Neural cell (in vitro differentiated cells): ENCODE data around the gene PRKCQ. TPM values are rescaled to one million over a fixed set of nuclear protein-coding genes. Genes with fewer than 3 reads are reported as not detected.

Experiments used
- H2AFZ ChIP-seq: fragments of 200-600, 300-800 bp; sonication (generic), shearing (Covaris generic); 2 replicates; pipeline ENCODE4 v1.6.0; 2014; ENCODE audit warnings: low read depth, mild to moderate bottlenecking, antibody characterized with exemption, low read length, moderate library complexity
- H3F3A ChIP-seq: fragments of 200-600 bp; shearing (Covaris generic); 2 replicates; pipeline ENCODE4 v1.6.1; 2016; ENCODE audit warnings: mild to moderate bottlenecking, moderate library complexity, mixed read lengths, antibody characterized with exemption, low read length; ENCODE audit not compliant: insufficient read depth, poor library complexity, severe bottlenecking
- H3K27ac ChIP-seq: fragments of 200-600, 300-800 bp; sonication (generic), shearing (Covaris generic); 2 replicates; pipeline ENCODE4 v1.5.1; 2014; ENCODE audit warnings: mild to moderate bottlenecking, low read length, moderate library complexity
- H3K27me3 ChIP-seq: fragments of 300-800, 200-600 bp; sonication (generic), shearing (Covaris generic); 2 replicates; pipeline ENCODE4 v1.6.0; 2014; ENCODE audit warnings: mild to moderate bottlenecking, low read depth, low read length, moderate library complexity; ENCODE audit not compliant: insufficient read depth
- H3K36me3 ChIP-seq: fragments of 300-800, 200-600 bp; sonication (generic), shearing (Covaris generic); 2 replicates; pipeline ENCODE4 v1.5.1; 2014; ENCODE audit warnings: mild to moderate bottlenecking, antibody characterized with exemption, low read length, moderate library complexity; ENCODE audit not compliant: insufficient read depth
- H3K4me2 ChIP-seq: fragments of 300-800, 200-600 bp; sonication (generic), shearing (Covaris generic); 2 replicates; pipeline ENCODE4 v1.6.0; 2014; ENCODE audit warnings: mild to moderate bottlenecking, low read length
- H3K4me3 ChIP-seq: fragments of 300-800, 200-600 bp; sonication (generic), shearing (Covaris generic); 2 replicates; pipeline ENCODE4 v1.5.1; 2014; ENCODE audit warnings: mild to moderate bottlenecking, low read length, moderate library complexity
- H3K79me2 ChIP-seq: fragments of 200-600 bp; shearing (Covaris generic); replicated peaks from 2 replicates; pipeline ENCODE4 v1.6.0; 2014; ENCODE audit warnings: mild to moderate bottlenecking, low read length, moderate library complexity; ENCODE audit not compliant: insufficient read depth
- H3K9ac ChIP-seq: fragments of 300-800, 200-600 bp; sonication (generic), shearing (Covaris generic); 2 replicates; pipeline ENCODE4 v1.6.1; 2016; ENCODE audit warnings: mild to moderate bottlenecking, low read length, mixed read lengths
- H3K9me2 ChIP-seq: fragments of 200-600 bp; shearing (Covaris generic); 2 replicates; pipeline ENCODE4 v1.6.1; 2016; ENCODE audit warnings: mild to moderate bottlenecking, low read length, mixed read lengths; ENCODE audit not compliant: insufficient read depth
- H3K9me3 ChIP-seq: fragments of 200-600, 300-800 bp; sonication (generic), shearing (Covaris generic); 2 replicates; pipeline ENCODE4 v1.6.1; 2016; ENCODE audit warnings: mild to moderate bottlenecking, mixed run types, low read length, moderate library complexity, mixed read lengths
- H4K20me1 ChIP-seq: fragments of 200-600 bp; shearing (Covaris generic); 2 replicates; pipeline ENCODE4 v1.6.1; 2016; ENCODE audit warnings: mild to moderate bottlenecking, mixed run types; ENCODE audit not compliant: insufficient read depth
- EP300 ChIP-seq: fragments of 450-650 bp; conservative IDR thresholded peaks from 2 replicates; pipeline ENCODE4 v1.6.1; 2014; ENCODE audit warnings: antibody characterized with exemption, mild to moderate bottlenecking, moderate library complexity; ENCODE audit not compliant: poor library complexity, severe bottlenecking
- EZH2 ChIP-seq: fragments of 200-600, 300-800 bp; shearing (Covaris generic), sonication (generic); IDR thresholded peaks from 2 replicates; pipeline ENCODE4 v1.6.1; 2014; ENCODE audit warnings: antibody characterized with exemption, low read length, borderline replicate concordance, mild to moderate bottlenecking; ENCODE audit not compliant: insufficient read depth, poor library complexity, severe bottlenecking
- MXI1 ChIP-seq: fragments of 450-650 bp; conservative IDR thresholded peaks from 2 replicates; pipeline ENCODE4 v1.6.1; 2014; ENCODE audit warnings: antibody characterized with exemption, mild to moderate bottlenecking; ENCODE audit not compliant: poor library complexity, severe bottlenecking
- POLR2AphosphoS5 ChIP-seq: IDR thresholded peaks from 2 replicates; pipeline ENCODE4 v1.6.1; 2012
- RAD21 ChIP-seq: fragments of 450-650 bp; conservative IDR thresholded peaks from 2 replicates; pipeline ENCODE4 v1.6.1; 2014; ENCODE audit warnings: antibody characterized with exemption, mild to moderate bottlenecking, moderate library complexity
- SMC3 ChIP-seq: fragments of 450-650 bp; conservative IDR thresholded peaks from 2 replicates; pipeline ENCODE4 v1.6.1; 2014; ENCODE audit warnings: antibody characterized with exemption, mild to moderate bottlenecking, moderate library complexity; ENCODE audit not compliant: poor library complexity
- TAF1 ChIP-seq: IDR thresholded peaks from 2 replicates; pipeline ENCODE4 v1.6.1; 2012; ENCODE audit warnings: low read depth
- polyA plus RNA-seq: library from polyadenylated mRNA; depleted of rRNA; stranded (reverse); fragments of >200 nt; gene quantifications from 2 replicates; pipeline ENCODE4 v1.2.3, GENCODE V29; 2014
- TF ChIP-seq, protein P1 (sequence below): IDR thresholded peaks from 2 replicates; pipeline ENCODE4 v1.6.1; 2012; ENCODE audit warnings: borderline replicate concordance
- TF ChIP-seq, protein P2 (sequence below): fragments of 450-650 bp; IDR thresholded peaks from 2 replicates; pipeline ENCODE4 v1.5.1; 2014; ENCODE audit warnings: antibody characterized with exemption, mild to moderate bottlenecking, moderate library complexity; ENCODE audit not compliant: poor library complexity, severe bottlenecking

Gene PRKCQ
- polyA plus RNA-seq, 1 donor from 2014 or later, result 0.61 TPM

DNA sequence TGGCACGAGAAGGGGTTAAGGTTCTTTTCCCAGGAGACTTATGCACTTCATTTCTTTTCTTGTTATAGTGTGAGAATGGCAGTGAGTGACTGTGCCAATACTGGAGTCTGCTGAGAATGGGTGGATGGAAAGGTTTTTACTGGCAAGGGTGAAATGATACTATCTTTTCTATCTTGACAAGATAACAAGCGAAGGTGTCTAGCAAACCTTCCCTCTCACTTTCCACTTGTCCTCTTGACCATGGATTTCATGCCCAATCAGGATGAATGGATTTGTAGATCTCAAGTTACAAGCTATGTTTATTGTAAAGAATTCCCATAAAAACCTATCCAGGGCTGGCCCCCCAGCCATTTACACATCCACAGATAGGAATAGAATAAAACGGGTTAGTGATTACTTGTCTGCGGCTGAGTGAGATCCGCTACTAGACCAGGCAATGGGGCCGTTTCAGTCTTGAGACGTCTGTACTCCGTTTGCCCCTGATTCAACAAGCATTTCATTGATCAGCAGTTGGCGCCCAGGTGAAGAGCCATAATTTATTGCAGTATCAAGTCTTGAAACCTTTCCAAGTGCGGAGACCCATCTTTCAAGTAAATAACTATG lies 152.6 kb downstream of the PRKCQ start:
- TF ChIP-seq POLR2AphosphoS5 (no peak), MXI1 (no peak), EP300 (no peak), TAF1 (no peak), SMC3 (no peak), RAD21 (no peak), EZH2 (no peak)
- TF ChIP-seq, protein P1, sequence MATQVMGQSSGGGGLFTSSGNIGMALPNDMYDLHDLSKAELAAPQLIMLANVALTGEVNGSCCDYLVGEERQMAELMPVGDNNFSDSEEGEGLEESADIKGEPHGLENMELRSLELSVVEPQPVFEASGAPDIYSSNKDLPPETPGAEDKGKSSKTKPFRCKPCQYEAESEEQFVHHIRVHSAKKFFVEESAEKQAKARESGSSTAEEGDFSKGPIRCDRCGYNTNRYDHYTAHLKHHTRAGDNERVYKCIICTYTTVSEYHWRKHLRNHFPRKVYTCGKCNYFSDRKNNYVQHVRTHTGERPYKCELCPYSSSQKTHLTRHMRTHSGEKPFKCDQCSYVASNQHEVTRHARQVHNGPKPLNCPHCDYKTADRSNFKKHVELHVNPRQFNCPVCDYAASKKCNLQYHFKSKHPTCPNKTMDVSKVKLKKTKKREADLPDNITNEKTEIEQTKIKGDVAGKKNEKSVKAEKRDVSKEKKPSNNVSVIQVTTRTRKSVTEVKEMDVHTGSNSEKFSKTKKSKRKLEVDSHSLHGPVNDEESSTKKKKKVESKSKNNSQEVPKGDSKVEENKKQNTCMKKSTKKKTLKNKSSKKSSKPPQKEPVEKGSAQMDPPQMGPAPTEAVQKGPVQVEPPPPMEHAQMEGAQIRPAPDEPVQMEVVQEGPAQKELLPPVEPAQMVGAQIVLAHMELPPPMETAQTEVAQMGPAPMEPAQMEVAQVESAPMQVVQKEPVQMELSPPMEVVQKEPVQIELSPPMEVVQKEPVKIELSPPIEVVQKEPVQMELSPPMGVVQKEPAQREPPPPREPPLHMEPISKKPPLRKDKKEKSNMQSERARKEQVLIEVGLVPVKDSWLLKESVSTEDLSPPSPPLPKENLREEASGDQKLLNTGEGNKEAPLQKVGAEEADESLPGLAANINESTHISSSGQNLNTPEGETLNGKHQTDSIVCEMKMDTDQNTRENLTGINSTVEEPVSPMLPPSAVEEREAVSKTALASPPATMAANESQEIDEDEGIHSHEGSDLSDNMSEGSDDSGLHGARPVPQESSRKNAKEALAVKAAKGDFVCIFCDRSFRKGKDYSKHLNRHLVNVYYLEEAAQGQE, result no peak
- TF ChIP-seq, protein P2, sequence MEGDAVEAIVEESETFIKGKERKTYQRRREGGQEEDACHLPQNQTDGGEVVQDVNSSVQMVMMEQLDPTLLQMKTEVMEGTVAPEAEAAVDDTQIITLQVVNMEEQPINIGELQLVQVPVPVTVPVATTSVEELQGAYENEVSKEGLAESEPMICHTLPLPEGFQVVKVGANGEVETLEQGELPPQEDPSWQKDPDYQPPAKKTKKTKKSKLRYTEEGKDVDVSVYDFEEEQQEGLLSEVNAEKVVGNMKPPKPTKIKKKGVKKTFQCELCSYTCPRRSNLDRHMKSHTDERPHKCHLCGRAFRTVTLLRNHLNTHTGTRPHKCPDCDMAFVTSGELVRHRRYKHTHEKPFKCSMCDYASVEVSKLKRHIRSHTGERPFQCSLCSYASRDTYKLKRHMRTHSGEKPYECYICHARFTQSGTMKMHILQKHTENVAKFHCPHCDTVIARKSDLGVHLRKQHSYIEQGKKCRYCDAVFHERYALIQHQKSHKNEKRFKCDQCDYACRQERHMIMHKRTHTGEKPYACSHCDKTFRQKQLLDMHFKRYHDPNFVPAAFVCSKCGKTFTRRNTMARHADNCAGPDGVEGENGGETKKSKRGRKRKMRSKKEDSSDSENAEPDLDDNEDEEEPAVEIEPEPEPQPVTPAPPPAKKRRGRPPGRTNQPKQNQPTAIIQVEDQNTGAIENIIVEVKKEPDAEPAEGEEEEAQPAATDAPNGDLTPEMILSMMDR, result no peak
- no peaks in the 10 kb centered on the region for H3K9me3 ChIP-seq
- no peaks in the 10 kb centered on the region for H3K27me3 ChIP-seq
- no peaks in the 10 kb centered on the region for H3K9me2 ChIP-seq
- H3K9ac ChIP-seq, result no peak overlapping the region
- H2AFZ ChIP-seq, result no peak overlapping the region
- no peaks in the 10 kb centered on the region for H3F3A ChIP-seq
- H3K27ac ChIP-seq, result no peak overlapping the region
- H3K79me2 ChIP-seq, result no peaks in the 10 kb centered on the region
- no peak overlapping the region for H3K4me3 ChIP-seq
- H3K4me2 ChIP-seq, result no peak overlapping the region
- H3K36me3 ChIP-seq, result no peaks in the 10 kb centered on the region
- no peaks in the 10 kb centered on the region for H4K20me1 ChIP-seq

DNA sequence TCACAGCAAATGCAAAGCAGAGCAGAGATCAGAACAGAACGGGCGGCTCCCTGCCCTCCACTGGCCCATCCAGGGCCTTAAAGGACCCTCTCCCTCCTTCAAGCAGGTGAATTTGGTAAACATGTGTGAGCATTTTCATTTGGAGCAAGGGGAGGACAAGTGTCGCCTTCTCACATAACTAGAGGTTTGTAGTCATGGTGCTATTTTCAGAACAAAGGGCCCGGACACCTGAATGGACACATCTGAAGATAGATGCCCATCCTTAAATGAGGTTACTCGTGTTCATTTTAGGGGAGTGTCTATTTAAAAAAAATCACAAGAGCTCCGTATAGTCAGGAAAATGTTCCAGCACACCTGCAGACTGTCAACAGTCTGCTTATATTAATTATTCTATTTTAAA lies 153.8 kb downstream of the PRKCQ start:
- Histone ChIP-seq H3K36me3 (no peaks in the 10 kb centered on the region), H3K9me3 (no peaks in the 10 kb centered on the region), H3K4me2 (no peak overlapping the region), H3K9ac (no peak overlapping the region), H2AFZ (no peak overlapping the region), H3K79me2 (no peaks in the 10 kb centered on the region), H3F3A (no peaks in the 10 kb centered on the region), H3K9me2 (no peaks in the 10 kb centered on the region), H3K27ac (no peak overlapping the region), H3K27me3 (no peaks in the 10 kb centered on the region), H3K4me3 (no peak overlapping the region), H4K20me1 (no peaks in the 10 kb centered on the region)
- TF ChIP-seq EP300 (no peak), RAD21 (no peak), MXI1 (no peak), EZH2 (no peak), SMC3 (no peak), TAF1 (no peak), POLR2AphosphoS5 (no peak)
- TF ChIP-seq, protein P1, result no peak
